Dedifferentiated amniotic fluid mesenchymal stem cell (primary cell): ENCODE results near the gene RERE.

Experiments
- DNase-seq: peaks from one replicate; pipeline ENCODE4 v3.0.0-alpha.2; 2016; ENCODE audit errors: extremely low spot score

RERE gene

DNA sequence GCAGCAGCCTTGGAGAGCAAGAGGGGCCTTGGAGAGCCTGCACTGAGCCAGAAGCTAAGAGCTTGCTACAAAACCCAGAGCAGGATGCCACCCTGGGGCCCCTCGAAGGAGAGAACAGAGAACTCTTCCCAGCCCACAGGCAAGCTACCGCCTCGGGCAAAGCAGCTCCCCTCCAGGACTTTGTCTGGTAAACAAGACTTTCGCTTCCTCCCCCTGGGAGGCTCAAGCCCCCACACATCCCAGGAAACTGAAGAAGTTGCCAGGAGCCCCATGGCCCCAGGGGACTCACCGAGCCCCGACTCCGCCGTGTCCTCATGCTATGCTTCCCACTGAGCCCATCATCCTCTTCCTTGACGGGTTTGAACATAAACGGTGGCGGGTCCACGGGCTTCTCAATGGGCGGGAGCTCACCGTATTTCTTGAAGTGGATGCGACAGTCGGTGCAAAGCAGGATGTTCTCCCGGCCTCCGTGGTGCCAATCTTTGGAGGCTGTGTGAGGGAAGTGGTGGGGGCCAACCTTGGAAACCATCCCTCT is 453.6 kb downstream of the RERE start:
- no peak for DNase-seq

DNA sequence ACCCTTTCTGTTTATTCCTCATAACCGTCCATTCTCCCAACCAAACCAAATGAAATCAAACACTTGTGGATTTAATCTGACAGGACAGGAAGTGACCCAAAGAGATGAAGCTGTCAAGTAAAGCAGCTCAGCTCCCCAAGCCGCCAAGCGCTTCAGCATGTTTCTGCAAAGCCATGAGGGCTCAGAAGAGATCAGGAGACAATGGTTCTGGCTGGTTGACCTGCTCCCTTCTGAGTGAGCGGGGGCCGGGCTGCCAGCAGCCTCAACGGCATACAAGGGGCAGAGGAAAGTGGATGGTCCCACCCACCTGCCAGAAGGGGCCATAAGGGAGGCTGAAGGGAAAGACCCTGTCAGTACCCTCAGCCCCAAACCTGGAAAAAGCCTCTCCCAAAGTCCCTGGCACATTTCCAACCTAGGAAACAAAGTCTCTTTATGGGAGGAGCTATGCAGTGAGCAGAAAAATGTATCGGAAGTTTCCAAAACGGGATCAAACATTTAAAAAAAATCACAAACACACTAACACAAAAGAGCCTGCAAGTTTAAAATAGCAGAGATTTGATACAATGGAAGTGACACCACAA is 454.2 kb downstream of the RERE start:
- no peak for DNase-seq

DNA sequence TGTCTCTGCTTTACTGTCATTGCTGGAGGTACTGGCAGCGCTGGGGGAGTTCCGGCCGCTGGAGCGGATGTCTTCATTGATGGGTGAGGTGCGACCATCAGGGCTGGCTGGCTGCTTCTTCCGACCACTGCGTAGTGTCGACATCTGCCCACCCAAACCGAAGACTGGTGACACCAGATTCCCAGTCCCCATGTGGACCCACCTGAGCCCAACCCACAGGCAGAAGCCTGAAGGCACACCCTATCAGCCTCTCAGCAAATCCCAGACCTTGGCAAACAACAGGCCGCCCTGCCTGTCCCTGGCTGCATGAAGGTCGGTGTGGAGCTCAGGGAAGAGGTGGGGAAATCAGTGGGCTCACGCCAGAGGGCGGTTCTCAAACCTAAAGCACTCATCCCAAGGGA is 454.7 kb downstream of the RERE start:
- DNase-seq: no peak

DNA sequence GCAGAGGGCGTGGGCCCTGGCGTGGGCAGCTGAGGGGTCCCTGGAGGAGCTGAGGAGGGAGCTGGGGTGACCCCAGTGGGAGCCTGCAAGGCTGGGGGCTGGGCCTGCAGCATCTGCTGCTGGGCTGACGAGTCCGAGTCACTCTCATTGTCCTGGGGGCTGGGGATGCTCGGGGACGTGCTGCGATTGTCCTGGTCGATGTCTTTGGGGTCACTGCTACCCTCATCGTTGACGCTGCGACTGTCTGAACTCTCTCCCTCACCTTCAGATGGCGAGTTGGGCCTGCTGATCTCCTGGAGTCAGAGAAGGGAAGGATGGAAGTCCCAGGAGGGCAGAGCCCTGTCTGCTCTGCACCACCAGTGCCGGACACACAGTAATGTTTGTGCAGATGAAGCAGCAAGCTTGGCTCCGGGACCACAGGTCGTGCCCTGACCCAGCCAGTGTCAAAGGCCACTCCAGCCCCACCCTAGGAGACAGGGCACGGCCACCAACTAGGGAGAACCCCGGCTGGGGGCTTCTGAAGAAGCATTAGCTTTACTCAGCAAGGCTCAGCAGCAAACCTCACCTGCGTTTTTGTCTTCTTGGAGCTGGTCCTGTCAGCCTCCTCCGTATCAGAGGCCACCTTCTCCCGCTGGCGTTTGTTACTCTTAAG is 456.1 kb downstream of the RERE start:
- no peak for DNase-seq

DNA sequence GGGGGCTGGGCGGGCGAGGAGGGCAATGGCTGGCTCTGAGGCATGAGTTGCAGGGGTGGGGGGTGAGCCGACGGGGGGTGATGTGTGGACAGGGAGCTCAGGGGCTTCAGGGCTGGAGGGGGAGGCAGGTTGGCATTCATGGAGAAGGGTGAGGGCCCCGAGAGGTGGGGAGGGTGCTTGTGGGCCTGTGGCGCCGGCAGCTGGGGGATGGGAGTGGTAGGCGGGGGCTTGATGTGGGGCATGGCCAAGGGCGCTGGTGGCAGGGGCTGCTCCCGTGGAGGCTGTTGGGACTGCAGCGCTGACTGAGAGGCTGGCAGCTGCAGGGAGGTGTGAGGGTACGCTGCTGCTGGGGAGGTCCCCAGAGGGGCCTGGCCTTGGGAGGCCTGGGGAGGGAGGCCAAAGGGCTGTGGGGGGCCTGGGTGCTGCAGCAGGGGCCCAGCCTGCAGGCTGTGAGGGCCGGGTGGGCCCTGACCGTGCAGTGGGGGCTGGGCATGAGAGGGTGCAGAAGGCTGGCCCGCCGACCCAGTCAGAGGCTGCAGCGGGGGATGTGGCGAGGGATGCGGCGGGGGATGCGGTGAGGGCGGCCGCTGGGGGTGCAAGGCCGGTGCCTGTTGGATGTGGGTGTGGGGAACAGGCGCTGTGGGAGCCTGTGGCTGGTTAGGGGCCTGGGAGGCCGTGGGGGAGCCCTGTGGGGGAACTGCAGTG is 456.8 kb downstream of the RERE start:
- DNase-seq: no peak

DNA sequence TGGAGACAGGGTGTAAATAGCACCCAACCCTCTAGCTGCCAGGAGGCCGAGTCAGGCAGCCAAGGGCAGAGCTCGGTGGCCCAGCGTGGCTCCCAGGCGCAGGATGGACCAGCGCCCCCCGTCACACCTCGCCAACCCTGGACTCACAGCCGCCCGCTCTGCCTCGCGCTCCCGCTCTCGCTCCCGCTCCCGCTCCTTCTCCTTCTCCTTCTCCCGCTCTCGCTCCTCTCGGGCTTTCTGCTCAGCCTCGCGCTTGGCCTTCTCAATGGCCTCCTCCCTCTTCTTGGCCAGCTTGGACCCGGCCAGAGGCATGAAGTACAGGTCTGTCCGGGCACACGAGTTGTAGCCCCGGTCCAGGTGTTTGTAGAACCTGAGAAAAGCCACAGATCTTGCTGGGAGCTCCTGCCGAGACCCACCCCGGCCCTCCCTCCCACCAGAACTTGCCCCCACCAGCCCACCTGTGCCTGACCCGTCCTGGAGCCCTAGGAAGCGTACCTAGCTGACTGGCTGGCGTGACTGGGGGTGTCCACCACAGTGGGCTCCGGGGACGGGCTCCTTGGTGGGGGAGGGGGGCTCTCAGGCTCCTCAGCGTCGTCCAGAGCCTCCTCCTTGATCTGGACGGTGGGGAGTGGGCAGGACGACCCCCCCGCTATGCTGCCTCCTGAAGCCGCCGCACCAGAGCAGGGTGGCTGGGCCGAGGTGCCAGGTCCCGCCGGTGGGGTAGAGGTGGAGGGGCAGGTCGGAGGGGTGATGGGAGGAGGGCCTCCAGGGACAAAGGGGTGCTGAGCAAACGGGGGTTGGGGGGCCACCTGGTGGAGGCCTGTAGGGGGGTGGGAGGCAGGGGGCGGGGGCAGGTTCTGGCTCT is 457.6 kb downstream of the RERE start:
- no peak for DNase-seq

DNA sequence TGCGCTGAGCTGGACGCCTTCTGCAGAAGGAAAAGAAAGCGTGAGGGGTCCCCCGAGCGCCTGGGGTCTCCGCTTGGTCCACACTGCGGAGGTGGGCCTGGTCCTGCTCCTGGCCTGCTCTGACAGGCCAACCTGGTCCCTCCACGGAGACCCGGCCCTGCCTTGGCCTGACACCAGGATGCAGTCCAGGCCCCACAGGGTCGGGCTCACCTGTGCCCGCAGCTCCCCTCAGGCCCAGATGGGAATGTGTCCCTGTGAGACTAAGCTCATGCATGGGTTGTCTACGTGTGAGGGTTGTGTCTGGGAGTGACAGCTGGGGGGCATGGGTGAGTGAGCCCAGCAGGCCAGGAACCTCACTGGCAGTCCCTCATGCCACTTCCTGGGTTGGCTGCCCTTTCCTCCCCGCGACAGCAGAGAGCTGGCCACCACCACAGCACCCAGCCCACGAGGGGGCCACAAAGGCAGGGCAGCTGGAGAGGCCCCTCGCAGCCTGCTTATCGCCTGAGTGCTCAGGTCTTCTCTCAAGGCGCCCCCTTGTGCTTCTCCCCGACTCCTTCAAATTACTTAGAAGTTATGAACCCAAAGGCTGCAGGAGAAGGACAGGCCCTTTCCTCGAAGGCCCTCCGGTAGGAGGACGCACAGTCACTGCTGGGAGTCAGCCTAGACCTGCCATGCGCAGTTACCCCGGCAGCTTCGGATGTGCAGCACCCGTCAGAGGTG is 458.4 kb downstream of the RERE start:
- DNase-seq: no peak

DNA sequence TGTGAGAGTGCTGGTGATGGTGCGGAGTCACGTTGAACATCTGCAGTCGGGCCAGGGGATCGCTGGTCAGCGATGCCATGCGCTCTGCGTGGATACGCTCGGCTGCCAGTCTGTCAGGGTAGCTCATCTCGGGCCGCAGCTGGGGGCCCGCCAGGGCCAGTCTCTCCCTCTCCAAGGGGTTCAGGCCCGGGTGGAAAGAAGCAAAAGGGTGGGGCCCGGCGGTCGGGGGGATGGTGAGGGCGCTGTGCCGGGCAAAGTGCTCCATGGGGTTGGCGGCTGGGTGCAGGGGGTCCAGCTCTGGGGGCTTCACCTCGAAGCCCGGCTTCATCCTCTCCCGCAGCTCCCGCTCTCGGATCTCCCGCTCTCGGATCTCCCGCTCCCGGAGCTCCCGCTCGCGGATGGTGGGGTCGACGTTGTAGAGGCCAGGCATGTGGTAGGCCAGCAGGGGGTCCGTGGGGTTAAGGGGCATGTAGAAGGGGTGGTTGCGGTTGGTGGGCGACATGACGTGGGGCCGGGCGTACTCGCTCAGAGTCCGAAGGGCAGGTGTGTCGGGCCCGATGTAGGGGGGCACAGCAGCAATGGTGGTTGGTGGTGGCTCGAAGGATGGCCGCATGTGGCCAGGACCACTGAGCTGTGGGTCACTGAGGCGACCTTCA is 459.1 kb downstream of the RERE start:
- no peak for DNase-seq

DNA sequence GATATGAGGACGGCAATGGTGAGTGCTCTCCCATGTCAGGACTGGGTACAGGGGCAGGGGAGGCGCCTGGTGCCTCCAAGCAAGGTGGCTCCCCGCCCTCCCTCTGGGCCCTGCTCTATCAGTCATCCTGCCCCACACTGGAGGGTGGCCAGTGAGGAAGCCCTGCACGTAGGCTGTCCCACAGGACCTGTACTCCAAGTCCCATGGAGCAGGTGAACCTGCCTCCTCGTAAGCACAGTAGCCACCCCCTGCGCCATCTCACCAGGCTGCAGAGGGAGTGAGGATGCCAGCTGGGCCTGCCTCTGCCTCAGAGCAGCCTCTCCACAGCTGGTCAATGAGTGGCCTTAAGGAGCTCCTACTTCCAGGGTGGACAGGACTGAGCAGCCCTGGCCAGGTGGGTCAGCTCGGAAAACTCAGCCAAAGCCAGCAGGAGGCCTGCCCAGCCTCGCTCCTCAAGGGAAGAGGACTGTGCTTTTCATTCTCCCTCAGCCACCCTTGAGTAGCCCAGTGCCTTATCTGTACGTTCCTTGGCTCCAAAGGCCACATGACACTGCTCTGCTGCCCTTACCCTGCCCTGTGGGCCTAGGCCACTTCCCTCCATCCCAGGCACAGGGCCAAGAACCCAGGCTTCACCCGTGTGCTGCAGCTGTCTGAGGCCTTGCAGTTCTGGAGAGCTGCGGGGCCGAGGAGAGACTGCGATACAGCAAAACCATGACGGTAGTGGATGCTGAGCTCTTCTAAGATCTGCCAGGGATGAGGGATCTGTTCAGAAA is 459.9 kb downstream of the RERE start:
- no peak for DNase-seq

DNA sequence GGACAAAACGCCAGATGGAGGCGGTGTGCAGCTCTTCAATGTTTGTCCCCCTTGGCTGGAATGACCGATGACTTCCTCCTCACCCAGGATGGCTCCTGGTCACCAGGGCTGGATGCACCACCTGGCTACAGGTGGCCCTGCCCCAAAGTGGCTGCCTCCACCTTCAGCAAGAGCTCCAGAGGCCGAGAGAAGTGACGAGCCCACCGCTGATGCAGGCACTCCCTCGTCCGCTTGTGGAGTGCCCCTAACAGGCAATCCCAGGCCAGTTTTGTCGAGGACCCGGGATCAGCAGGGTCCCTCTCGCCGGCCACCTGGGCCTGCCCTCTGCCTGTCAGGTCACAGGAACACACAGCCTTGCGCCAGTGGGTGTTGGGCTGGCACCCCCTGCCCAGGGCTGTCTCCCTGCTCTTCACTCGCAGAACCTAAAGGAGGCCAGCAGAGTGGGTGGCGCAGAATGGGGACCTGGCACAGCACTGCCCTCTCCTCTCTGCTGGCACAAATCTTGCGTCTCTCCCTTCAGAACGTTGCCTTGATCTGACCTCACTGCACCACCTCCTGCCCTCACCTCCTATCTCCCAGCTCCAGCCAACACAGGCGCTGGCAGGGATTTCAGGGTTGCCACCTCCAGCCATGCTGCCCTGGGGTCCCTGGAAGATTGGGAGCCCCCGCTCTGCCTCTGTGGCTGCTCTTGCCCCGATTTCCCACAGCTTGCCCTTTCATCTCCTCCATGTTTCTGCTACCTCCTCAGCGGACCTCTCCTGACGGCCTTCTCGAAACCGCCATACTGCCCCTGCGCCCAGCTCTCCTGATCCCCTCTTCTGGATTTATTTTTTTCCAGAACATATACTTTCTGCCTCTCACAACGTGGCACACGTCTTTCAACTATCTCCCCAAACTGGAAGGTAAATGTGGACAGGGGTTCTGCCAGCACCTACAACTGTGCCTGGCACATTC is 460.9 kb downstream of the RERE start:
- DNase-seq: no peak

DNA sequence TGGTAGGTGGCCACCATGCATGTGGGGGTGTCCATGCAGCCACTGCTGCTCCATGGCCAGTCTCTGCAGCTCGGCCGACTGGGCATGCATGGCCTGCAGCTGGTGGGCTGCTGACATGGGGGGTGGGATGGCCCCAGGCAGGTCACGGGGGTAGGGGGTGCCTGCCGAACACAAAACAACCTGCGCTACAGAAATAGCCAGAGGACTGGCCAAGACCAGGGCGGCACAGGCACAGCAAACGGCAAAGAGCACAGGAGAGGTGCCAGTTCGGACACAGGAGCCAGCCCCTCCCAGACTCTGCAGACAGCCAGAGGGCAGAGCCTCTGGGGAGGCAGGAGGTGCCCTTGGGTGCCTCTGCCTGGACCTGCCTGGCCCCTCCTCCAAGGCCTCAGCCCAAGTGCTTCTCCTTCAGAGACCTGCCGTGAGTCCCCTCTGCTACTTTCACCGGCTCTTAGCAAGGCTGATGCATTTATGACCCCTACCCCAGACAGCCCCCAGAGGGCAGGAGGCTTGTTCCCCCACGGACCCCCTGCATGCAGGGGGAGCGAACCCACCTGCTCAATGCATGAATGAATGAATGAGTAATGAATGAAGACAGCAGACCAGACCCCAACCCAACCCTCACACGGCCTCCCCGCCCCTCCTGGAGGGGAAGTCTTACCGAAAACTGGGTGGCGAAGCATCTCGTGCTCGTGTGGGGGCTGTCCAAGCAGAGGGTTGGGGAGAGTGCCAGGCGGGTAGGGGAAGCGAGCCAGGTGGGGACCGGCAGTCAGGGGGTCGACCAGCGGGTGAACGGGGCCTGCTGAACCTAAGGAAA is 461.8 kb downstream of the RERE start:
- DNase-seq: no peak

DNA sequence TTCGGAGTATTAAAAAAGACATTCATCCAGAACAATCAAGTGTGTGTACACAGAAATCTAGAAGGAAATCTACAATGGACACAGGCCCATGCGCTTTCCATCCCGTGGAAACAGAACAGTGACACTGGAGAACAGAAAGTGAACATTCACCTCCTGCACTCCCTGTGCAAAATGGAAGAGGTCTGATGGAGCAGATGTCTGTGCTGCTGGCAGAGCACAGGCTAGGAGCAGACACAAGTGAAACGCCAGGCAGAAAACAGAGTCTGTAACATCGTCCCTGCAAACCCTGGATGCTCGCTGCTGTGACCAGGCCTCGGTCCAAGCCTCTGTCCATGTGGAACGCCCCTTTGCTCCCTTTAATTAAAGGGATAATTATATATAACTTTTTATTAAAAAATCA is 463.4 kb downstream of the RERE start:
- no peak for DNase-seq

DNA sequence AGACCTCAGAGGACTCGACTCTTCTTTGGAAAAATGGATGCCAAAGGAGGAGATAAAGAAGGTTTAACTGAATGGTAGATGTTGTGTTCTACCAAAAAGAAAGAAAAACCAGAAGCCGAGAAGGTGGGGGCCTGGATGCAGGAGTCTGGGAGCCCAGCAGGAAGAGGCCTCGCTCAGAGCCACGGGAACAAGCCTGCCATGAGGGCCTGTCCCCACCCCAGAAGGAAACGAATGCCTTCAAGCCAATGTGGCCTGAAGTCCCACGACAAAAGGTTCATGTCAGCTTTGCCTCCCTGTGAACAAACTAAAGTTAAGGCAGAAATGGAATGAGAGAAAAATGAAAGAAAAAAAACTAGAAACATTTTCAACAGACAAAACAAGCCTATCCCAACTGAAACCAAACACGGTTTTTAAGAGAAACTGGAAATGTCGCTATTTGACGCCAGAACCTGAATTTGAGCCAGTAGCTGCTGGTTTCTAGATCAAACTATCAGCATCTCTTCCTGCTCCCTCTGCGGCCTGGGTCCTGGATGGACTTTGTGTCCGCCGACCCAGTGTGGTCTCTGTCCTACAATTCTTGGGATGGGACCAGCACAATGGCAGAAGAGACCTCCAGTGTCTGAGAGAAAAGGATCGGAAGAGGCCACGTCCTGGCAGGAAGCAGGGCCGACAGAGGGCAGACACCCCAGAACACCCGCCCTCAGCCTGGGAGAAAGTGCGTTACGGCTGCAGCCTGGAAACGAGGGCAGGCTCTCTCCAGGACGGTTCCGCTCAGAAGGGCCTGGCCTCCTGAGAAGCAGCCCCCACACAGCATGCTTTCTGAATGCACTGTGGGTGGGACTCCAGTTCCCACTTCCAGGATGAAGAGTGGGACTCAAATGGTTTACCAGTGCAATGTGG is 464.3 kb downstream of the RERE start:
- DNase-seq: no peak

DNA sequence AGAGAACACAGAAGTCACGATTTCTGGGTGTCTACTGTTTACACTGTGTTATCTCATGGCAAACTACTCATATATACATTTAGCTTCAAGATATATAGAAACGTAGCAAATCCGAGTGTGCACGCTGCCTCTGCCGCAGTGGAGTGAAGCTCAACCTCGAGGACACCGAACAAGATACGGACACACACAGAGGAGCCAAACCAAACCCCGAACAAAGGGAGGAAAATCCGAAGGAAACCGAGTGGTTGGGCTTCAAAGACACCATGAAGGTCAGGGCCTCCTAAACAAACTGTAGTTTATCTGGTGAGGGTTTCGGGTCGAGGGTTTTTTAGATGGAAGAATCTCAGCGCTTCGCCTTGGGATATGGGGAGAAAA is 465.0 kb downstream of the RERE start:
- no peak for DNase-seq

DNA sequence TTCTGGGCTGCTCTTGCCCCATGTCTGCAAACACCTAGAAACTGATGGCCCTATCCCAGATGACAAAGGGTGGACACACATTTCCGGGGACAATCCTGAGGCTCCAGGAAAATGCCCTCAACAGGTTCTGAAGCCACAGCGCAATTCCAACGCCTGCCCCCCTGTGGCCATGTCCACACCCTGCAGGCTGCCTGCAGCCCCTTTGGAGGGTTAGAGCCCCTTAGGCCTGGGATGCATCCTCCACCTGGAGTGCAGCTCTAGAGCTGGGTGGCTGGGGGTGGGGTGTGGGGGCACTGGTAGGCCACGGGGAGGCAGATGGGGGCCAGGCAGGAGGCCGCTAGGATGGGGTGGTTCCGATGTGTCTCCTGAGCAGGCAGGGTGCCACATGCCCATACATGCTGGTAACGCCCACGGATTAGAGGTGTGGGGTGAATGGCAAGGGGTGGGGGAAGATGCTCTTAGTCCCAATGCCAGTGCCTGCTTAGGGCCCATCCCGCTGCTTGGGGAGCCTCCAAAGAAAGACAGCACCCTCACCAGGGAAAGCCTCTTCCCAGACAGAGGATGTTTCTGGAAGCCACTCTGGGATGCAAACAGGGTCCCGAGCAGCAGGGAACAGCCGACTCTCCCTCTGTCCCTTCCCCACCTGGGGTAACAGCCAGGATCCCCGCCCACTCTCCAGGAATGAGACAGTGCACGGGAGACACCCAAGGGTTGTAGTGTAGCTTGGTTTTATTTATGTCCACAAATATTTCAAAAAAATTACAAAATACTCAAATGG is 465.6 kb downstream of the RERE start:
- DNase-seq: no peak

DNA sequence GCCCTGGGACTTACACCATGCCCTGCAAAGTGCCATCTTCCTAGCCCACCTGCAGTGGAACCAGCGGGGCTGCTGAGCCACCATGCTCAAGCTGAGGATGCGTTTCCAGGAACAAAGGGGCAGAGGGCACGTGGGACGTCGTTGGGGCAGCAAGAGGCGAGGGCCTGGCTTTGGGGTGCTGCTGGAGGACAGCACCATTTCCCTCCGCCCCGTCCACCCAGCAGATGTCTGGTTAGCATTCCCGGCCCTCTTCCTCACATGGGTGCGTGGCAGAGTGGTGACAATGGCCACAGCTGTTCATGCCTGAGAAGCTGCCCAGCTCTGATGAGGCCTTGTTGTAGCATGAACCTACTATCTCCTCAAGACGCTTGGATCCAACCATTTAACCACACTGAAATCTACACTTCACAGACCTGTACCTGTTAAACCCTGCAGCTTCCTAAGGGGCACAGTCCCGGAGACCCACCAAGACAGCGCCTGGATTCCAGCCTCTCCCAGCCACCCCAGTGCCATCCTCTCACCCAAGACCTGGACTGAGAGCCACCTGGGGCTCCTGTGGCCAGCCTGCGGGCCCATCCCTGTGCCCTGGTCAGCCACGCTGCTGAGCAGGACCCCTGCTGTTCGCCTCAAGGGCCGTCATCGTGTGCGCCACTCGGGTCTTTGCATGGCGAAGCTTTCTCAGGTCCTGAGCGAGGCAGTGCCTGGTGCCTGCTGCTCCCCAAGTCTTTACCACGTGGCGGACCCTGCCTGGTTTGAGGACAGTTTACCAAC is 466.3 kb downstream of the RERE start:
- no peak for DNase-seq
